Neural progenitor cell (in vitro differentiated cells): ENCODE results near the gene IL16. TPM values are rescaled to one million over a fixed set of nuclear protein-coding genes. Genes with fewer than 3 reads are reported as not detected.

Experiments
- DNase-seq: peaks from one replicate; pipeline ENCODE4 v3.0.0-alpha.2; 2016; ENCODE audit warnings: low spot score
- H2AFZ ChIP-seq: fragments of 200-600 bp; sonication (generic); replicated peaks from 2 replicates; pipeline ENCODE4 v1.6.1; 2016; ENCODE audit warnings: antibody characterized with exemption
- H3F3A ChIP-seq: fragments of 200-600 bp; sonication (generic); 2 replicates; pipeline ENCODE4 v1.6.1; 2016; ENCODE audit warnings: antibody characterized with exemption, low read depth
- H3K27ac ChIP-seq: fragments of 200-600 bp; sonication (generic); 2 replicates; pipeline ENCODE4 v1.5.1; 2016; ENCODE audit warnings: mild to moderate bottlenecking
- H3K27me3 ChIP-seq: fragments of 200-600 bp; sonication (generic); 2 replicates; pipeline ENCODE4 v1.6.1; 2016; ENCODE audit warnings: mild to moderate bottlenecking, moderate library complexity
- H3K36me3 ChIP-seq: fragments of 200-600 bp; sonication (generic); 2 replicates; pipeline ENCODE4 v1.5.1; 2016
- H3K4me1 ChIP-seq: fragments of 200-600 bp; sonication (generic); 2 replicates; pipeline ENCODE4 v1.6.1; 2016; ENCODE audit warnings: mixed run types
- H3K4me2 ChIP-seq: fragments of 200-600 bp; sonication (generic); 2 replicates; pipeline ENCODE4 v1.6.1; 2016
- H3K4me3 ChIP-seq: fragments of 200-600 bp; sonication (generic); 2 replicates; pipeline ENCODE4 v1.5.1; 2016
- H3K79me2 ChIP-seq: fragments of 200-600 bp; sonication (generic); 2 replicates; pipeline ENCODE4 v1.6.1; 2016; ENCODE audit warnings: low read depth
- H3K9ac ChIP-seq: fragments of 200-600 bp; sonication (generic); 2 replicates; pipeline ENCODE4 v1.6.1; 2016
- H3K9me3 ChIP-seq: fragments of 200-600 bp; sonication (generic); 2 replicates; pipeline ENCODE4 v1.5.1; 2016; ENCODE audit warnings: low read depth
- H4K20me1 ChIP-seq: fragments of 200-600 bp; sonication (generic); 2 replicates; pipeline ENCODE4 v1.6.1; 2016; ENCODE audit warnings: low read depth
- H3K27ac Mint-ChIP-seq: 3 replicates; pipeline ENCODE4 v1.8.0; 2021; ENCODE audit warnings: mixed read lengths
- H3K27me3 Mint-ChIP-seq: 2 replicates; pipeline ENCODE4 v1.8.0; 2022; ENCODE audit warnings: low read depth, mild to moderate bottlenecking, inconsistent platforms, moderate library complexity, mixed read lengths; ENCODE audit not compliant: insufficient read depth
- H3K36me3 Mint-ChIP-seq: 3 replicates; pipeline ENCODE4 v1.8.0; 2021; ENCODE audit warnings: mixed read lengths
- H3K4me1 Mint-ChIP-seq: 3 replicates; pipeline ENCODE4 v1.8.0; 2021; ENCODE audit warnings: mixed read lengths
- H3K4me3 Mint-ChIP-seq: 3 replicates; pipeline ENCODE4 v1.8.0; 2021; ENCODE audit warnings: mild to moderate bottlenecking, moderate library complexity, mixed read lengths
- H3K9me3 Mint-ChIP-seq: 3 replicates; pipeline ENCODE4 v1.8.0; 2020; ENCODE audit warnings: mixed read lengths
- CTCF ChIP-seq: fragments of 200-600 bp; sonication (generic); IDR thresholded peaks from 2 replicates; pipeline ENCODE4 v1.5.1; 2017; ENCODE audit warnings: antibody characterized with exemption, mild to moderate bottlenecking
- EZH2 ChIP-seq: fragments of 200-600 bp; sonication (generic); IDR thresholded peaks from 2 replicates; pipeline ENCODE4 v1.6.1; 2017; ENCODE audit warnings: antibody characterized with exemption, mild to moderate bottlenecking, moderate library complexity
- EZH2phosphoT487 ChIP-seq: fragments of 200-600 bp; sonication (generic); IDR thresholded peaks from 2 replicates; pipeline ENCODE4 v1.6.1; 2017; ENCODE audit warnings: antibody characterized with exemption
- total RNA-seq: library from RNA; depleted of rRNA; stranded (reverse); fragments of >200 nt; gene quantifications from 2 replicates; pipeline ENCODE4 v1.2.3, GENCODE V29; 2015; ENCODE audit warnings: low replicate concordance

The IL16 gene
- 0.09 TPM in 1 of 2 replicates, not detected in the other for total RNA-seq

- Histone ChIP-seq H3K79me2 (no peaks in the 10 kb centered on the region), H3F3A (no peaks in the 10 kb centered on the region), H4K20me1 (no peaks in the 10 kb centered on the region), H3K27ac (no peak within 1 kb of the TSS), H2AFZ (no peak within 1 kb of the TSS), H3K9ac (no peak within 1 kb of the TSS), H3K4me3 (no peak within 1 kb of the TSS), H3K36me3 (no peaks in the 10 kb centered on the region), H3K9me3 (no peaks in the 10 kb centered on the region), H3K27me3 (no peaks in the 10 kb centered on the region), H3K4me1 (peaks cover 19% of the 10 kb centered on the region), H3K4me2 (no peak within 1 kb of the TSS)
- DNase-seq: no peak
- Mint-ChIP-seq H3K9me3 (no peaks in the 10 kb centered on the region), H3K36me3 (no peaks in the 10 kb centered on the region), H3K27ac (no peak within 1 kb of the TSS), H3K27me3 (no peaks in the 10 kb centered on the region), H3K4me1 (peaks cover 20% of the 10 kb centered on the region), H3K4me3 (no peak within 1 kb of the TSS)
- TF ChIP-seq EZH2: no peak
- no peak for TF ChIP-seq CTCF
- no peak for TF ChIP-seq EZH2phosphoT487
Measured at GRCh38 chr15:81196576-81197254, at the start of gene IL16. IL16 (plus strand) TSS chr15:81196879; CDS start chr15:81225400, 28,521 bp downstream.

GRCh38 chr15:81151389-81151788 is 45.3 kb upstream of the IL16 start:
- Histone ChIP-seq H3K9ac (no peak overlapping the region), H3K4me1 (no peaks in the 10 kb centered on the region), H3K27me3 (no peaks in the 10 kb centered on the region), H2AFZ (no peak overlapping the region), H3K27ac (no peak overlapping the region), H3K4me2 (no peak overlapping the region), H3F3A (no peaks in the 10 kb centered on the region), H3K36me3 (no peaks in the 10 kb centered on the region), H3K9me3 (no peaks in the 10 kb centered on the region), H3K4me3 (no peak overlapping the region), H4K20me1 (no peaks in the 10 kb centered on the region), H3K79me2 (no peaks in the 10 kb centered on the region)
- no peaks in the 10 kb centered on the region for H3K36me3 Mint-ChIP-seq
- H3K4me1 Mint-ChIP-seq: peaks cover 2% of the 10 kb centered on the region
- peaks cover 3% of the 10 kb centered on the region for H3K27me3 Mint-ChIP-seq
- DNase-seq: no peak
- no peak overlapping the region for H3K4me3 Mint-ChIP-seq
- no peaks in the 10 kb centered on the region for H3K9me3 Mint-ChIP-seq
- H3K27ac Mint-ChIP-seq: no peak overlapping the region
- TF ChIP-seq EZH2 (no peak), CTCF (no peak), EZH2phosphoT487 (no peak)

- H3K9me3 Mint-ChIP-seq: no peaks in the 10 kb centered on the region
- H3K27ac Mint-ChIP-seq: no peak overlapping the region
- H3K27ac ChIP-seq: no peak overlapping the region
- H3K27me3 Mint-ChIP-seq: peaks cover 3% of the 10 kb centered on the region
- no peak overlapping the region for H2AFZ ChIP-seq
- no peaks in the 10 kb centered on the region for H3F3A ChIP-seq
- H3K4me2 ChIP-seq: no peak overlapping the region
- no peak overlapping the region for H3K4me3 ChIP-seq
- H3K4me1 ChIP-seq: no peaks in the 10 kb centered on the region
- no peaks in the 10 kb centered on the region for H4K20me1 ChIP-seq
- no peaks in the 10 kb centered on the region for H3K27me3 ChIP-seq
- H3K36me3 Mint-ChIP-seq: no peaks in the 10 kb centered on the region
- no peaks in the 10 kb centered on the region for H3K36me3 ChIP-seq
- H3K9ac ChIP-seq: no peak overlapping the region
- H3K79me2 ChIP-seq: no peaks in the 10 kb centered on the region
- peaks cover 2% of the 10 kb centered on the region for H3K4me1 Mint-ChIP-seq
- H3K9me3 ChIP-seq: no peaks in the 10 kb centered on the region
- DNase-seq: no peak
- H3K4me3 Mint-ChIP-seq: no peak overlapping the region
- TF ChIP-seq EZH2phosphoT487 (no peak), CTCF (peak; percentile 17)
Measured at GRCh38 chr15:81152339-81152738, 44.3 kb upstream of the IL16 start.
